Stimulated activated CD8-positive, alpha-beta memory T cell treated with anti-CD3 and anti-CD28 coated beads, Interleukin-15, amount 100 ng/mL, for 48 hours (primary cell): ENCODE measurements around the gene ZNF423.

Source experiments
- DNase-seq, 2 donors: peaks; one replicate each; pipeline ENCODE4 v3.0.0-alpha.2; 2020; ENCODE audit warnings: low read depth in 2 of 2

The ZNF423 gene

DNA sequence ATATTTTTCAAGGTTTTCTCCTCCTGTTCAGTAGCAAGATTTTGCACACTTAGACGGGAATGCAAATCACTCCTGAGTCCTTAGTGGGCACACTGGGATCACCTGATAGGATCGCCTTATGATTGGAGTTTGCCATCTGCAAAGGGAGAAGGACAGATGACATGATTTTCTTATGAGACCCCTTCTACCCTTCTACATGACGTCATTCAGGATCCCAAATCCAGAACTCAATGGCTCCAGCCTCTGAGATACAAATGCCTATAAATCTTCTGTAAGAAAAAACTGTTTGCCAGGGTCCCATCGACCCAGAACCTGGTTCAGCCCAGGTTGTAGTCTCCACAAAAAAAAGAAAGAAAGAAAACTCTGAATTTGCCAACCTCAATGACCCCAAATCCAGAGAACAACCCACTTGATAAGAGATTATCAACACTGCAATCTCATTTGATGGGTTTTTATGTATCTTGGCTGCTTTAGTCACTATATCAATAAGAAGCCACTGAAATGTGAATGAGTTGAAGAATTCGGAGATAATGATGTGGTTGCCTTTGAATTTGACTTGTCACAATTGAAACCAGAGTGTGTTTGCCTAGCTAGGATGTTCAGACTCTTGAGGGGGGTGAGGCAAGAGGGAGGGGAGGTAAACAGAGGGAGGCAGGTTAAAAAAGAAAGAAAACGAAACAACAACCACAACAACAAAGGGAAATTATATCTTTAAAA lies 6.7 kb downstream of the ZNF423 start:
- no peak for DNase-seq

- no peak for DNase-seq
These were observed 7.4 kb downstream of the ZNF423 start for GRCh38 chr16:49848530-49848929.

- no peak for DNase-seq
These were observed 9.1 kb downstream of the ZNF423 start for GRCh38 chr16:49846800-49847199.

GRCh38 chr16:49844359-49844758 lies 11.6 kb downstream of the ZNF423 start:
- no peak for DNase-seq

DNA sequence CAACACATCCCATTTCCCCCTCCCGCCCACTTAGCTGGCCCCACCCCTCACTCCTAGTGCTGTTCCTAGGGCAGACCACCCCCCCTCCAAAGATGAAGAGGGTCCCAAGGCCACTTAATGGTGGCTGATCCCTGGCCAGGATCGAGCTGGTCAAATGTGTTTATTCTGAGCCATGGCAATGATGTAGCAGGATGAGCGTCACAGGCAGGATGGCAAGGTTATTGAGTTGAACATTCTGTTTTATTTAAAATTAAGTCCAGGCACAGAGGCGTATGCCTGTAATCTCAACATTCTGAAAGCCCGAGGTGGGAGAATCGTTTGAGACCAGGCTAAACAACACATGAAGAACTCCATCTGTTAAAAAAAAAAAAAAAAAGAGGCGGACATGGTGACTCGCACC lies 12.2 kb downstream of the ZNF423 start:
- no peak for DNase-seq

- DNase-seq: no peak
These were observed 12.9 kb downstream of the ZNF423 start for GRCh38 chr16:49842972-49843371.

DNA sequence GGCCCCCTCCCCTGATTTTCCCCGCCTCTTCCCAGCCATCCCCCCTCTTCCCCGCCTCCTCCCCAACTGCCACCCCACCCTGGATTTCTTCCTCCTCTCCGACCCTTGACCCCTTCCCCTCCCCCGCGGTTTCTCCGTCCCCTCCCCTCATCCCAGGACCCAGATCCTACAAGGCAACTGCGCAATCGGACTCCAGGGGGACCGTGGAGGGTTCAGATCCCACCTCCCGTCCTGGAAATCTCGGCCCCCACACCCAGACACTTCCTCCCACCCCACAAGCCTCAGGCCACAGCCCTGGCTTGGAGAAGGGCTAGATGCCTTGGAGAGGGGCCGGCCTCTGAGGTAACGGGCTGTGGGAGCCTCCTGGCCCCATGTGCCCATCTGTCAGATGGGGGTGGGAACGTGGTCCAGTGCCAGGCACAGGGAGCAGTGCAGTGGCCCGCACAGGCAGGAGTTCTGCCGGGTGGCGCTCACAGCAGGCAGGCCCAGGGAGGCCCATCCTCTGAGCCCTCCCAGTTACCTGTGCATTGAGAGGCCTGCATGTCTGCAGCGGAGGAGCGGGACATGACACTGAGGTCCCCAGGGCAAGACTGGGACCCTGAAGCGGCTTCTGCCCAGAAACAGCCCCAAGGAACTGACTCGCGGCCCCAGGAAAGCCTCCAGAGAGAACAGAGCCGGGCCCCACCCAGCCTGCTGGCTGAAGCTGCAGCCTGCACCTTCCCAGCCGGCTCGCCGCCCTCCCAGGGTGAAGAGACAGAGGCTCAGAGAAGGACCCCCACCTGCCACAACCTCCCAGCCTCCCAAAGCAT lies 16.7 kb downstream of the ZNF423 start:
- no peak for DNase-seq

DNA sequence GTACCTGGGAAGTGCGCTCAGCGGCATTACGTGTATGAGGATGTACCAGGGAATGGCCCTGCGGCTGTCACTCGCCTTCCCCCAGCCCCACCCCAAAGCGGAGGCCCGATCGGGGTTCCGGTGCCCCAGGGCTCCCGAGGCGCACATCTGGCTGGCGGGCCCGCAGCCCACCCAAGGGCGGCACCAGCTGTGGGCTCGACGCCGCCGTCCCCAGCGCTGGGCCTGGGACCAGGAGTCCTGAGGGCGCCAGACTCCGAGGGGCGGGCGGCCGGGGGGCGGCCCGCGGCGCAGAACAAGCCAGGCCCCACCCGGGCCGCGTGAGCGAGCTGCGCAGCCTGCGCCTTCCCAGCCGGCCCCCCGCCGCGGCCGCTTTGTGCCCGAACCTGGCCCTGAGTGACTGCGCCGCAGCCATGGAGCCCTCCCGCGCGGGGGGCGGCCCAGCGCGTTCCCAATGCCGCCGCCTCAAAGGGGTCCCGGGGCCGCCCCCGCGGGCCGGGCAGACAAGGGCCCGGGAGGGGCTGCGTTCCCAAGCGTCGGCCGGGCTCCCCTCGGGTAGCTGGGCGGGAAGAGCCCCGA lies 17.4 kb downstream of the ZNF423 start:
- no peak for DNase-seq

DNA sequence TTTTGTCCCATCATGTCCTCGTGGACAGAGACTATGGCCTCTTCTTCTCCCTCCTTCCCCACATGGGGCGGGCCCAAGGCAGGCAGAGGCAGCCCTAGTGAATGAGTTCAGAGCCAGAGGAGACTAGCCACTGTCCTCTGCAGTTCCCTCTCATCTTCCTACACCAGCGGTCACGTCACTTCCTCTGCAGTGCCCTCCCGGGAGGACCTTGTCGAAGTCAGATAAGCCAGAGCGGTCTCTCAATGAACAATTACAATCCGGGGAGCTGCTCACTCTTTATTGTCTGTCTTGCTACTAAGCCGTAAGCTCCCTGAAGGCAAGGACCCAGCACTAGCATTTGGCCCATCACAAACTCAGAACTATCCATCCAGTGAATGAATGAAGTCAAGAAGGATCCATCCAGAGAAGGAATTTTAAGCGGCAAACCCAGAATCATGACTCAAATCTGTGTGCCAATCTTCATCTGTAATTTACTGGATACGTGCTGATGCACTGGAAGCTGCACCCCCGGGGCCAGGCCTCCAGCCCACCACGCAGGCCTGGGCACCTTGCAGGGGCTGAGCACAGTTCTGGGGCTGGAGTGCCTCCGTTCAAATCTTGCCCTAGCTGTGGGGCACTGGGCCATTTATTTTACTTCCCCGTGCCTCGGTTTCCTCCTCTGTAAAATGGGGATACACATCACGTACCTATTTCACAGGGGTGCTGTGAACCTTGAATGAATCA lies 18.1 kb downstream of the ZNF423 start:
- no peak for DNase-seq

GRCh38 chr16:49836668-49837067 lies 19.2 kb downstream of the ZNF423 start:
- no peak for DNase-seq

DNA sequence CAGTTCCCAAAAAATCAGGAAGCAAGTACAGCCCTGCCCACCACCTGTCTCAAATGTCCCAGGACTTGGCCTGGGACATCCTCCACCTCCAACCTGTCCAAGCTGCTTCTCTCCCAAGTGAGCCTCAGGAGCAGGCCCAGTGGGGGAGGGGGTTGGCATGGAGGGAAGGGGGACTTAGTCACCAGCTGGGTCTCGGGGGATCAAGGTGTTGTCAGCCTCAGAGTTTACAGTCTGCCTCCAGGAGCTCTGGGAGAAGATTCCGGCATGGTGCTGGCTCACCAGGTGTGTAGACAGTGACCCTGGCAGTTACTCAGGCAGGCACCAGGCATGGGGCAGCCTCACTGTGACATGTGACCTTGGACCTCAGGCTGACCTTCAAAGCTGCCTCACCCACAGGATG lies 19.7 kb downstream of the ZNF423 start:
- DNase-seq: no peak

DNA sequence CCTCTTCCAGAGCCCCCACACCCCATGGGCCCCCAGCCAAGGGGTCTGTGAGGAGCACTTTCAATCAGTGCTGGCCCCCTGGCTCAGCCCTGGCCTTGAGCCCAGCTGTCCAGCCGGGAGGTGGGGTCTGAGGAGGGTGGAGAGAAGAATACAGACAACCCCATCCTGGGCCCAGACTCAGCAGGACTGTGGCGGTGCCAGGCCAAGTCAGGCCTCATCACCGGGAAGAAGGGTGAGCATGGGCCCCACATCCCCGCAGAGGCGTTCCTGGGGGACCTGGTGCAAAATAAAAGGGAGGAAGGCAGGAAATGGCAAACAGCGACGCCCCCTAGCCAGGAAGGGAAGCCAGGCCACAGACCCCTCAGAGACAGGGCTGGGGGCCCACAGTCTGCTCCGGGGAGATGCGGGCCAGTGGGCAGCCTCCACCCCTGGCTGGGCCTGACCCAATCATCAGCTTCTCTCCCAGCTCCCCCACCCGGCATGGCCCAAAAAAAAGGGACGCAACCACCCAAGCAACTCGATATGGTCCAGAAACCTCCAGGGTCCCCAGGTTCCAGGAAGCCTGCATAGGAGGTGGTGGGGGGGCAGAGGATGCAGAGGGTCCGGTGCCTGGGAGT lies 20.6 kb downstream of the ZNF423 start:
- DNase-seq: no peak

DNA sequence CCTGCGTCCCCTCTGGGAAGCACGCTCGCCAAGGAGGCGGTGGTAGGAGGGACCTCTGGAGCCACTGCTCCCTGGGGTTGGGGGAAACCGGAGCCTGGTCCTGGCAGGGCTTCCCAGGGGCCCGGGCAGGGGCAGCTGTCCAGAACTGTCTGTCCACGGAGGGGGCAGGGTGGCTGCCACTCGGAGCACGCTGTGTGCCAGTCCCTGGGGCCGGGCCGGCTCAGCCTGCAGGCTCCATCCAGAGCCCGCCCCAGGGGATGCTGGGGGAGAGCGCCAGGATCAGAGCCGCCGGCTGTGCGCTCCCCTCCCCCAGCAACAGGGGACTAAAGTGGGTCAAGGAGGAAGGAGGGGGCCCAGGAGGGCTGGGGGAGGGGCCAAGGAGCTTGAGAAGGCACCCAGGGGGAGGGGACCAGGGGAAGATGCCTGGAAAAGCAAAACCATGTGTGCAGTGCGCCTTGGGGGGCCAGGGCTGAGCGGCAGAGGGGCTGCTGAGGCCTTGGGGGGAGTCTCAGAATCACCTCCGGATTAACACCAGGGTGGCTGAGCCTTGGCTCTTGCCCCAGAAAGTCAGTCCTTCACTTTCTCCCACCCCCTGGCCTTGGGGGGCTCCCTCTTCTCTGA lies 21.3 kb downstream of the ZNF423 start:
- no peak for DNase-seq

DNA sequence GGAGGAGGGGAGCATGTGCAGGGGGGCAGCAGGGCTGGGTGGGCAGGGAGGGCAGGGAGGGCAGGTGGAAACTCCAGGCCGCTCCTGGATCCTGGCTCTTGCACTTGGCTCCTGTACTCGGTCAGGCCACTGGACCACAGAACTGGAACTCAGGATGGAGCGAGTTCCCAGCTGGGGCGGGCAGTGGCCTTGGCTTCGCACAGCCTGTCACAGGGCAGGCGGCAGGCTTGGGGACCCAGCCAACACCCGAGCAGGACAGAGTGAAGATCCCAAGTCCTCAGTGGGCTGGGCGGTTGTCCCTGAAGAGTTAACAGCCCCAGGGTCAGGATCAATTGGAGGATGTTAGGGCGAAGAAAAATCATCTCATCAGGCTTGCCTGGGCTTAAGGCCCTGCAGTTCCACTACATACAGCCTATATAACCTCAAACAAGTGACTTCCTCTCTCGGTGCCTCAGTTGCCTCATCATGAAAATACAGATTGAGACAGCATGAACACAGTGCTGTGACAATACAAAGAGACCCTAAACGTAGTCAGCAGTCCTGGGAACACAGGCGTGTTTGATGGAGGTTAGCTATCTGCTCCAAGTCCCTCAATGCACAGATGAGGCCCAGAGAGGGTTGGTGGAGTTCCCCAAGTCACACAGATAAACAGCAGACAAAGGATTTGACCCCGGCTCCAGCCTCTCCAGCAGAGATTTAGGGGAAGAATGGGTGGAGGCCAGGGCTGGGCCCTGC lies 21.9 kb downstream of the ZNF423 start:
- no peak for DNase-seq

GRCh38 chr16:49833085-49833484 lies 22.8 kb downstream of the ZNF423 start:
- DNase-seq: no peak

GRCh38 chr16:49832177-49832576 lies 23.7 kb downstream of the ZNF423 start:
- no peak for DNase-seq

DNA sequence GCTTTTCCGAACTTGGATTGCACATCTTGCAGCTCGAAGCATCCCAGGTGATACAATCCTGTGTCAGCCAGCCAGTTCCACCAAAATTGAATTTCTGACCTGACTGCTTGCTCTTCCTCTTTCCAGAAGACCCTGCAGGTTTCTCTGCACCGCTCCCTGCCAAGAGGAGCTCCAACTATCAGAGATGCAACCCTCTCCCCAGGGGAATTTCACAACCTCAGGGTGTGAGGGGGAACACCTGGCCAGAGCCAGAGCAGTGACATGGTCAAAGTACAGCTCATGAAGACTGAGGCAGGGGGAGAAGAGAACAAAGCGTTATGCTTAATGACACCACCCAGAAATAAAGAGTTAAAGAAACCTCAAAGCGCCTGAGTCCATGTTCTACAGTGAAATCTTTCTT lies 25.0 kb downstream of the ZNF423 start:
- no peak for DNase-seq

DNA sequence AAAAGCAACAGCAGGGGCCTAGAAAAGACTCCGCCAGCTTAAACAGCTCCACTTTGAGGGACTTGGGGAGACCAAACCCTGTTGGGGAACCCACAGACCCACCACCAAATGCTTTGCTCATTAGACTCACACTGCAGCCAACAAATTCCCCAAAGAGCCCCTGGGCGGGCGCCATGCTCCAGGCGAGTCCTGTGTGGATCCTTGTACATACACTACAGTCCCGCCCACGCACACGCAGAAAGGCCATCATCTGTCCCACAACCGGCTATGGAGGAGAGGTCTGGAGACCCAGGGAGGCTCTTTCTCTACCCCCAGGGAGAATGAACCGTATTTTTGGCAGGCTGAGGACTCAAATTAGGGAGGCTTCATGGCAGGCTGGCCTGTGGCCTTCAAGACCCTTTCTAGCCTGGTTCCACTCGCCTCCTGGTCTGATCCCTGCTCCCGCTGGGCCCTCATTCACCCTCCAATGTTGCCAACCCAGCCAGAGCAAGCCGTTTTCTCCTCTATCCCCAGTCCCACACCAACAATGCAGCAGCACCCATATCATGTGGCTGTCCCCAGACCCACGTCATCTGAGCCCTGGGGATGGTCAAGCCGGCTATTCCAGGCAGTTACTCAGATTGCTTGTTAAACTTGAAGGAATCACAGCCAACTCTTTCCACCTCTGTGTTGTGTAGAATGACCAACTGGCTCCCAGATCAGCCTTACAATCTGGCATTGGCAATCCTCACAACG lies 27.2 kb downstream of the ZNF423 start:
- no peak for DNase-seq

- no peak for DNase-seq
These were observed 28.0 kb downstream of the ZNF423 start for GRCh38 chr16:49827805-49828438.

DNA sequence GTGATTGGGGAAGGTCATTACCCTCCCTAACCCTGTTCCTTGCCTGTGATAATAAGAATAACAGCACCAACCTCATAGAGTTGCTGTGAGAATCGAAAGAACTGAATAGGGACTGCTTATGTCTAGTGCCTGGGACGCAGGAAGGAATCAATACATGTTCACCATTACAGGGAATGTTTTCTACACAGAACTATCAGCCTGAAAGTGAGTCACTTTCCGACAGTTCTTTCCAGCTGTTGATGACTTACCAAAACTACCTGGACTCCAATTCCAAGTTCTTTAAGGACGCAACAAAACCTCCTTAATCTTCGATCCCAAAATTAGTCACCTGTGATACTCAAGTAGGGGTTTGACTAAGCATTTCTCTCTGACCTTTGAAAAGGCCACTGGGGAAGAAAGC lies 29.4 kb downstream of the ZNF423 start:
- DNase-seq: no peak
